AG08396 (cell line): ENCODE data around the gene GPR39.

Source experiments
- DNase-seq: peaks from one replicate; pipeline ENCODE4 v3.0.0; 2012; ENCODE audit warnings: low spot score, mixed read lengths

Gene GPR39

DNA sequence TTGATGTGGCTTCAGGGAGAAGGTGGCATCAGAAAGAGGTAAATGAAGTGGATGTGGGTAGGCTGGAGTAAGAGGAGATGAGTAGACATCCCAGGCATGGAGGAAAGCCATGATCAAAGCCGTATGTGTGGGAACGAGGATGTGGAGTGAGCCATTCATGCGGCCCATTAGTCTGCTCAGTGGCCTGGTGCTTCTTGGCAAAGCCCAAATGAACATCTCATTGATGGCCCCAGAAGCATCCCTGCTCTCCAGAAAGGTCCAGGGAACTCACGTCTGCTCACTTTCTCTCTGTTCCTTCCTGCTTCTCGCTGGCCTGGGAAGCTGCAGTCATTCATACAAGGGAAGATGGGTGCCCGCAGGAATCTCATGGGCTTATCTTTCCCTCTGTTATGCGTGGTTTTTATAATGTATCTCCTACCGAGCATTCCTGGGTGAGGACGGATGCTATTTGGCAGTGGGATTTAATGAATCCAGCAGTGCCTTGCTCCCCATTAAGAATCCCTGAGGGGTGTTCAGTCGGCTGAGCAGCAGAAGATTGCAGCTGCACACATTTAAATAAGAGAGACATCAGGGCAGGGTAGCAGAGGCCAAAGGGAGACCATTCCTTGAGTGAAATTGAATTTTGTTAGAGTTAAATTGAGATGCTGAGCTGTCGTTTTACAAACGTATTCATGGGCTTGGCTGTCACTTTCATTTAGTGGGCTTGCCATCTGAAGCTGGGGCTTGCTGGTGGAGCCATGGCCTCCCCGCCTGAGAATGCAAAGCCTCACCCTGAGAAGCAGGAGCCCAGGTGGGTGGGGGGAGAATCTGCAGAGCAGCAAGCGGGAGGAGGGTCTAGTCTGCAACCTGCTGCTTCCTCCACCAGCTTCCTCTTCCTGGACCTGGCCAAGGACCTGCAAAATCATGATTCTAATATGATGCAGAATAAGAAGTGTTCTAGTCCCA lies 188.9 kb downstream of the GPR39 start:
- DNase-seq, result no peak

- no peak for DNase-seq
Measured at GRCh38 chr2:132606649-132607048, 190.0 kb downstream of the GPR39 start.

DNA sequence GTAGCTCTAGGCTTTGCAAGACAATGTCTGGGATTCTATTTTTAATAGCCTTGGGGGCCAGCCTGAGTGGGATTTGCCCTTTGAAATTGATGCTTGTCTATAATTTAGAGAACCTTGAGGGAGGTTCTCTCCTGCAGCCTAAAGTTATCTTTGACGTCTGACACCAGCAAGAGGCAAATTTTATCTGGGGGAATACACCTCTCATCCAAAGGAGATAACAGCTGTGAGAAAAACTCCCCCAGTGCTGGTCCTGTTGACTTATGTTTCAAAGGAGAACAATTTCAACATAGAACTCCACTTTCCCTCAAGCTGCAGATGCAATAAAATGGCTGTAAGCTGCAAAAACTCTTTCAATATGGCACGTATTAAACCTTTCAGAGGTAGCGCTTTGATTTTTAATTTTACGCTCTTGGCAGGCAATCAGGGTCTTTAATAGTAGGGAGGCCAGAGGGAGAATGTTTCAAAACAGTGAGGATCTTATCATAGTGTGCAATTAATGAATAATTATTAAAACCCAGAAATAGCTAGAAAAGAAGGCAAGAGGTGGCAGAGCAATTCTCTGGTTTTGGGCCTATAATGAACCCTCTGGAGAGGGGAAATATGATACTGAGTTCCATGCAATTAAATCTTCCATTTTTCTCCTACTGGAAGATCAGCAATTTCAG lies 191.0 kb downstream of the GPR39 start:
- DNase-seq, result no peak

DNA sequence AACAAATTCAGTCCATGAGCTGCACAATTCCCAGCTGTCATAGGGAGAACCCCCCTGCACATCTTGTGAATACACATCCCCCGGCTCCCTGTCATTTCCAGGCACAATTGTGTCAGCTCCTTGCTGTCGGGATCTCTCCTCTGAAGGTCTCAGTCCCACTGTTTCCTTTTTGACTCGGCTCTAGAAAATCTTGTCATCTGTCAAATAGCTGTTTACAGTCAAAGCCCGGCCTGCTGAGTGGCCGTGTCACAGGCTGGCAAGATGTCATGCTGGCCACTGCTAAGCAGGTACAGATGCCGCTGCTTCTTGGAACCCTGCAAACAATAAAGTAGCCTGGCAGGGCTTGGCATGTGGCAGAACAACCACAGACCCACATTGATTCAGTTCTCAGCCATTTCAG lies 191.7 kb downstream of the GPR39 start:
- no peak for DNase-seq

- no peak for DNase-seq
Measured at GRCh38 chr2:132609101-132609890, 192.7 kb downstream of the GPR39 start.

DNA sequence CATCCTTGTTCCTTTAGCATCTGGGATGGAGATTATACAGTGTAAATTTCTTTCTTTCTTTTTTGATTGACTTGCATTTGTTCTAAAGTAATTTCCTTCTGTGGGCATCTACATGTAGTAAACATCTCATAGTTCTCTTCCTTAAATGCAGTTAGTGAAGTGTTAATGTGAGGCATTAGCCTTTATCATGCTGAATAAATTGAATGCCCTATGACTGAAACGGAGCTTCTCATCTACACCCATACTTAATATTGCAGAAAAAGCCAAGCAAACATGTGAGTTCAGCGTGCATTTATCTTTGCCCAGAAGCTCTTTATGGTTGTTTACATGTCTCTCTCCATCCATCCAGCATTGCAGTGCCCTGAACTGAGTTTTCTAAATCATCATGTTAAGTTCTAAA lies 195.1 kb downstream of the GPR39 start:
- DNase-seq, result no peak

GRCh38 chr2:132615329-132616085 lies 198.9 kb downstream of the GPR39 start:
- DNase-seq, result no peak

DNA sequence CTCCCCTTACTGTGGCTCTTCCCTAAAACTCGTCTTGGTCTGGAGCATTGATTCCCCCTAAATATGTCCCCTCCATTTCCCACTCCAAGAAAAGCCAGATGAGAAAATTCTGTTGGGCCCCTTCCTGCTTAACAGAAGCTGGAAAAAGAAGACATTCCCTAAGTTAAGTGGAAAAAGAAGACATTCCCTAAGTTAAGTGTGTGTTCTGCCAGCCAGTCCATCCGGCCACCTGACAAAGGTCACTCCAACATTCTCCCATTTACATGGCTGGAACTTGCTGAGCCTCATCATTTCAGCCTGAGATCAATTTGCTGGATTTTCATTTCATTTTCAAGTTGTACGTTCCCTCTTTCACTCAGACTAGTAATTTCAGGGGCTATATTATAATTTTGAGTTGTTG lies 201.4 kb downstream of the GPR39 start:
- DNase-seq, result no peak

- no peak for DNase-seq
Measured at GRCh38 chr2:132618734-132619133, 202.1 kb downstream of the GPR39 start.

DNA sequence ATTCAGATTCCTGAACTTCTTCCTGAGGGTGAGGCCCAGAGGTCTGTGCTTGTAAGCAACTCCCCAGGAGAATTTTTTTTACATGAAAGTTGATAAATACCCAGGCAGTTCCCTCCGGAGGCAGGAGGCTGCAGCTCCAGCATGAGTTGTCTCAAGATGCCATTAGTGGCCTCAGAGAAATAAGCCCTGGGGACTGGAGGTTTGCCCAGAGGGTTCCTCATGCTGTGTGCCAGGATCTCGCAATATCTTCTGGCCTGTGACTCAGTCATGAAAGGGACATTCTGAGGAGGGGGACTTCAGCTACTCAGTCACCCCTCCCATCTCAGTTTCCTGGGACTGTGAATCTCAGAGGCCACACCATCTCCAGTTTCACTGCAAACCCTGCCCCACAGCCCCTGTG lies 203.5 kb downstream of the GPR39 start:
- DNase-seq, result peak; percentile 38

- no peak for DNase-seq
Measured at GRCh38 chr2:132621131-132621875, 204.7 kb downstream of the GPR39 start.

GRCh38 chr2:132623096-132623839 lies 206.7 kb downstream of the GPR39 start:
- DNase-seq, result peak; percentile 69

GRCh38 chr2:132627536-132627935 lies 210.9 kb downstream of the GPR39 start:
- DNase-seq, result no peak

GRCh38 chr2:132632000-132632649 lies 215.5 kb downstream of the GPR39 start:
- no peak for DNase-seq

DNA sequence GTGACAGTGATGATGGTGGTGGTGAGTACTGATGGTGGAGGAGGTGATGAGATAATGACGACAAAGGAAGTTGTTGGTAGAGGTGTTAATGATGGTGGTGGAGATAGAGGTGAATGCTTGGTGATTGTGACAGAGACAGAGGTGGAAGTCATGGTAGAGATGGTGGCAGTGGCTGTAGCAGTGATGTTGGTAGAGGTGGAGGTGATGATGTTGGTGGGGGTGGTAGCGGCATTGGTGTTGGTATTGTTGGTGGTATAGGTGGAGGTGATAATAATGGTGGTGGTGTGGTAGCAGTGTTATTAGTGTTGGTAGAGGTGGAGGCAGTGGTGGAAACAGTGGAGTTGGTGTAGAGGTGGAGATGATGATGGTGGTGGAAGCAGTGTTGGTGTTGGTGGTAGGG lies 217.0 kb downstream of the GPR39 start:
- DNase-seq, result no peak

- DNase-seq, result no peak
Measured at GRCh38 chr2:132636346-132636745, 219.7 kb downstream of the GPR39 start.

- no peak for DNase-seq
Measured at GRCh38 chr2:132638313-132639040, 221.9 kb downstream of the GPR39 start.

GRCh38 chr2:132640116-132640515 lies 223.5 kb downstream of the GPR39 start:
- DNase-seq, result no peak

- DNase-seq, result no peak
Measured at GRCh38 chr2:132641819-132642218, 225.2 kb downstream of the GPR39 start.
